ENCODE data around the gene RALGAPA2. TPM values are rescaled to one million over a fixed set of nuclear protein-coding genes. Genes with fewer than 3 reads are reported as not detected.

The RALGAPA2 gene
- total RNA-seq, 1 donor: 10.8 TPM

DNA sequence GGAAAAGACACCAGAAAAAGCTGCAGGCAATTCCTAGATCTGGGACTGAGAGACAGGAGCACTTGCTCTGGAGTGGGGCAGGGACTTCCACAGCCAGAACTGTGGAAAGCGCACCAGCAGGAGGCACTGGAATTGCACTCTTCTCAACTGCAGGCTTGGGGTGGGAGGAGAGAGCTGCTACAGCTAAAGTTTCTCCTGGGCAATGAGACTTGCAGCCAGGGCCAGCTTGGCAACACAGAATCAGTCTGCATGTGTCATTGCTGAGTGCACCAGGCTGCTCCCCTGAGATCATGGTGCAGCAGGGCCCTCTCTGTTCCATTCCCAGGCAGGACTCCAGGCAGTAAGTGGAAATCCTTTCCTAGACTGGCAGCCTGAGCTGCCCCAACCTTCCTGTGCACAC lies 198.7 kb downstream of the RALGAPA2 start:
- no peak overlapping the region for H3K4me3 ChIP-seq (ENCODE audit: low read depth, low read length)
- no peak for DNase-seq (ENCODE audit: low read depth)
- TF ChIP-seq, protein P1, sequence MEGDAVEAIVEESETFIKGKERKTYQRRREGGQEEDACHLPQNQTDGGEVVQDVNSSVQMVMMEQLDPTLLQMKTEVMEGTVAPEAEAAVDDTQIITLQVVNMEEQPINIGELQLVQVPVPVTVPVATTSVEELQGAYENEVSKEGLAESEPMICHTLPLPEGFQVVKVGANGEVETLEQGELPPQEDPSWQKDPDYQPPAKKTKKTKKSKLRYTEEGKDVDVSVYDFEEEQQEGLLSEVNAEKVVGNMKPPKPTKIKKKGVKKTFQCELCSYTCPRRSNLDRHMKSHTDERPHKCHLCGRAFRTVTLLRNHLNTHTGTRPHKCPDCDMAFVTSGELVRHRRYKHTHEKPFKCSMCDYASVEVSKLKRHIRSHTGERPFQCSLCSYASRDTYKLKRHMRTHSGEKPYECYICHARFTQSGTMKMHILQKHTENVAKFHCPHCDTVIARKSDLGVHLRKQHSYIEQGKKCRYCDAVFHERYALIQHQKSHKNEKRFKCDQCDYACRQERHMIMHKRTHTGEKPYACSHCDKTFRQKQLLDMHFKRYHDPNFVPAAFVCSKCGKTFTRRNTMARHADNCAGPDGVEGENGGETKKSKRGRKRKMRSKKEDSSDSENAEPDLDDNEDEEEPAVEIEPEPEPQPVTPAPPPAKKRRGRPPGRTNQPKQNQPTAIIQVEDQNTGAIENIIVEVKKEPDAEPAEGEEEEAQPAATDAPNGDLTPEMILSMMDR (IDR thresholded peaks at IDR 0.05; ENCODE audit: insufficient read depth, low read length): no peak

GRCh38 chr20:20505554-20505953 lies 206.9 kb downstream of the RALGAPA2 start:
- no peak for DNase-seq (ENCODE audit: low read depth)
- TF ChIP-seq, protein P1 (IDR thresholded peaks at IDR 0.05; ENCODE audit: insufficient read depth, low read length): no peak
- no peak overlapping the region for H3K4me3 ChIP-seq (ENCODE audit: low read depth, low read length)

- TF ChIP-seq, protein P1 (IDR thresholded peaks at IDR 0.05; ENCODE audit: insufficient read depth, low read length): no peak
- no peak overlapping the region for H3K4me3 ChIP-seq (ENCODE audit: low read depth, low read length)
- no peak for DNase-seq (ENCODE audit: low read depth)
These were observed 208.5 kb downstream of the RALGAPA2 start for GRCh38 chr20:20503777-20504530.

DNA sequence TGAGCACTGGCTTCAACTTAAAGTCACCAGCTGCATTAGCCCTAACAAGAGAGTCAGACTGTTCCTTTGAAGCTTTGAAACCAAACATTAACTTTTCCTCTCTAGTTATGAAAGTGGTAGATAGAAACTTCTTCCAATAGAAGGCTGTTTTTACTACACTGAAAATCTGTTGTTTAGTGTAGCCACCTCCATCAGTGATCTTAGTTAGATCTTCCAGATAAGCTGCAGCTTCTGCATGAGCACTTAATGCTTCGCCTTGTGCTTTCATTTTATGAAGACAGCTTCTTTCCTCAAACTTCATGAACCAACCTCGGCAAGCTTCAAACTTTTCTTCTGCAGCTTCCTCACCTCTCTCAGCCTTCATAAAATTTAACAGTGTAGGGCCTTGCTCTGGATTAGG lies 211.3 kb downstream of the RALGAPA2 start:
- TF ChIP-seq, protein P1 (IDR thresholded peaks at IDR 0.05; ENCODE audit: insufficient read depth, low read length): no peak
- no peak overlapping the region for H3K4me3 ChIP-seq (ENCODE audit: low read depth, low read length)
- DNase-seq (ENCODE audit: low read depth): no peak

DNA sequence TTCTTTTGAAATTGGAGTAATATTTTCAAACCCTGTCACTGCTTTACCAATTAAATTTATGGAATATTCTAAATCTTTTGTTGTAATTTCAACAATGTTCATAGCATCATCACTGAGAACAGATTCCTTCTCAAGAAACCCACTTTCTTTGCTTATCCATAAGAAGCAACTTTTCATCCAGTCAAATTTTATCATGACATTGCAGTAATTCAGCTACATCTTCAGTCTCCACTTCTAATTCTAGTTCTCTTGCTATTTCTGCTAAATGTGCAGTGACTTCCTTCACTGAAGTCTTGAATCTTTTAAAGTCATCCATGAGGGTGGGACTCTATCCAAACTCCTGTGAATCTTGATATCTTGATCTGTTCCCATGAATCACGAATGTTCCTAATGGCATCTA lies 212.1 kb downstream of the RALGAPA2 start:
- DNase-seq (ENCODE audit: low read depth): no peak
- TF ChIP-seq, protein P1 (IDR thresholded peaks at IDR 0.05; ENCODE audit: insufficient read depth, low read length): no peak

DNA sequence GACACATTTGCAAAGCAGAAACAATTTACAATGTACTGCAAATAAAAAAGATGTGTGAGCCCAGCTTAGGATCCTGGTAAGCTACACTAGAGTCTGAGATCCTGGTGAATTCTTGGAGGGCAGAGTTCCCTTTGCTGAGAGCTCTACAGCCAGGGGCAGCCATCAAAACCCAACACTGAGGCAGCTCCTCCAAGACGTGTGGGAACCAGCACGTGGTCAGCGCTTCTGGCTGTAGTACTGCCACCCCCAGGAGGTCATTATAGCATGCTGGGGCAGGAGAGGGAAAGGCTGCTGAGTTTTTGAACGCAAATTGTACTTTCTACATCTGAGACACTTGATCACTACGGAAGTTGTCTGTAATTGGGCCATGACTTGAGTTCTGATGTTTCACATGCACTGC lies 213.0 kb downstream of the RALGAPA2 start:
- TF ChIP-seq, protein P1 (IDR thresholded peaks at IDR 0.05; ENCODE audit: insufficient read depth, low read length): no peak
- no peak for DNase-seq (ENCODE audit: low read depth)

More for the DNA sequence above, 212.1 kb downstream of the RALGAPA2 start:
- no peak overlapping the region for H3K4me3 ChIP-seq (ENCODE audit: low read depth, low read length)

More for the DNA sequence above, 213.0 kb downstream of the RALGAPA2 start:
- H3K4me3 ChIP-seq (ENCODE audit: low read depth, low read length): no peak overlapping the region

All from fibroblast of the aortic adventitia (primary cell).